Measurements from ENCODE around the gene DDX50.
"Not testable (repeated sequence)": the region's sequence is repeated elsewhere in the genome, so short reads cannot be mapped to it uniquely, and the experiment has no call there.

The DDX50 gene

DNA sequence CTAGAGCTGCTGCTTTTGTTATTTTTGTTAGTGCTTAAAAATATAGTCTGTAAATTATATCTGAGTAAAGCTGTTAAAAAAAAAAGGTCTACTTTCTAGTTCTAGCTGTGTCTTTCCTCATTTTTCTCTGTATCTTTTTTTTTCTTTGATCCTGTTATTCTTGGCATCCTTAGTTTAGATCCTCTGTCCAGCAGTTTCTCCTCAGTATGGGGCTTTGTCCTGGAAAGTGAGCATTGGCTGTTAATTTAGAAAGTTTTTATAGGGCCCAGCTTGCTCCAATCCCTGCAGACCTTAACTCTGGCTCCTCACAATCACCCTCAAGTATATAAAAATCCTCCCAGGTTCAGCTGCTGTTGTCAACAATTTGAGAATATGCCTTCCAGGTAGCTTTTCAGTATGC lies 23.5 kb downstream of the DDX50 start:
- DNase-seq = no peak

DNA sequence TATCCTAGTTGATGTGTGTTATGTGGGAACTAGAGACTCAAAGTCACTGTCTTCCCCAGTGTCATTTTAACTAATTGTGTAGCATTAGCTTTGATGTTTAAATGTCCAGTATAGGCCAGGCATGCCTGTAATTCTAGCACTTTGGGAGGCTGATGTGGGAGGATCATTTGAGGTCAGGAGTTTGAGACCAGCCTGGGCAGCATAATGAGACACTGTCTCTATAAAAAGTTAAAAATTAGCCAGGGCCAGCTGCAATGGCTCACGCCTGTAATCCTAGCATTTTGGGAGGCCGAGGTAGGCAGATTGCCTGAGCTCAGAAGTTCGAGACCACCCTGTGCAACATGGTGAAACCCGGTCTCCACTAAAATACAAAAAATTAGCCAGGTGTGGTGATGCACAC lies 24.4 kb downstream of the DDX50 start:
- no peak for DNase-seq

DNA sequence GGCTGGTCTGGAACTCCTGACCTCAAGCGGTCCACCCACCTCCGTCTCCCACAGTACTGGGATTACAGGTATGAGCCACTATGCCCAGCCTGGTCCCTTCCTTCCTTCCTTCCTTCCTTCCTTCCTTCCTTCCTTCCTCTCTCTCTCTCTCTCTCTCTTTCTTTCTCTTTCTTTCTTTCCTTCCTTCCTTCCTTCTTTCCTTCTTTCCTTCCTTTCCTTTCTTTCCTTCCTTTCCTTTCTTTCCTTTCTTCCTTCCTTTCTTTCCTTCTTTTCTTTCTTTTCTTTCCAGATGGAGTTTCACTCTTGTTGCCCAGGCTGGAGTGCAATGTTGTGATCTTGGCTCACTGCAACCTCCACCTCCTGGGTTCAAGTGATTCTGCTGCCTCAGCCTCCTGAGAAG lies 28.0 kb downstream of the DDX50 start:
- DNase-seq = not testable (repeated sequence)

DNA sequence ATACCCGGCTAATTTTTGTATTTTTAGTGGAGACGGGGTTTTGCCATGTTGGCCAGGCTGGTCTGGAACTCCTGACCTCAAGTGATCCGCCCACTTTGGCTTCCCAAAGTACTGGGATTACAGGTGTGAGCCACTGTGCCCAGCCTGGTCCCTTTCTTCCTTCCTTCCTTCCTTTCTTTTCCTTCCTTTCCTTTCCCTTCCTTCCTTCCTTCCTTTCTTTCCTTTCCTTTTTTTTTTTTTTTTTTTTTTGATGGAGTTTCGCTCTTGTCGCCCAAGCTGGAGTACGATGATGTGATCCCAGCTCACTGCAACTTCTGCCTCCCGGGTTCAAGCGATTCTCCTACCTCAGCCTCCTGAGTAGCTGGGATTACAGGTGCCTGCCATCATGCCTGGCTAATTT lies 28.8 kb downstream of the DDX50 start:
- not testable (repeated sequence) for DNase-seq

DNA sequence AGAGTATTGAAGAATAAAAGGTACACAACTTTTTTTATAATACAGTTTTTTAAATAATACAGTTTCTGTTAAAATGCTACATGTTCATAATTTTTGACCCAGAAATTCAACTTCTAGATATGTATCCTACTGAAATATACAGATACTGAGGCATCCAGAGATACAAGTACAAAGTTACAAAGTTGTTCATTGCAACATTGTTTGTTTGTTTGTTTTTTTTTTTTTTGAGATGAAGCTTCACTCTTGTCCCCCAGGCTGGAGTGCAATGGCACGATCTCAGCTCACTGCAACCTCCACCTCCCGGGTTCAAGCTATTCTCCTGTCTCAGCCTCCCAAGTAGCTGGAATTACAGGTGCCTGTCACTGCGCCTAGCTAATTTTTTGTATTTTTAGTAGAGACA lies 31.7 kb downstream of the DDX50 start:
- DNase-seq = not testable (repeated sequence)

DNA sequence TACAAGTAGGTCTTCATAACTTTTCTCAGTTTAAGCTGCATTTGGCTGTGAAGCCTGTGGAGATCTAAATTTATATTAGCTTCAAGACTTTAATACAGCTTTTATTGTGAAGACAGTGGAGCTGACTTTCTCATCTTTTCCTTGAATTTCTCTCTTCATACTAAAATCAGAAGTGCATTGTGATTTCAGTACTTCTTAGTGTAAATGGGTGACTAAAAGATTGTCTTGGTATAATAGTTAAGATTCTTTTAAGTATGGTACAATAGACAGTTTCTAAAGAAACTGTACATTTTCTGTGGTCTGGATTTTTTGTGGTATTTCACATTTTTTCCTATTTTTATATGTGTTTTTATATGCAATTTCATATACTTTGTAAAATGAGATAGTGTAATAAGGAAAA lies 33.9 kb downstream of the DDX50 start:
- DNase-seq = no peak

GRCh38 chr10:68938117-68938516 lies 37.0 kb downstream of the DDX50 start:
- no peak for DNase-seq

- no peak for DNase-seq
Measured at GRCh38 chr10:68938884-68939283, 37.8 kb downstream of the DDX50 start.

GRCh38 chr10:68940917-68941316 lies 39.8 kb downstream of the DDX50 start:
- DNase-seq = not testable (repeated sequence)

DNA sequence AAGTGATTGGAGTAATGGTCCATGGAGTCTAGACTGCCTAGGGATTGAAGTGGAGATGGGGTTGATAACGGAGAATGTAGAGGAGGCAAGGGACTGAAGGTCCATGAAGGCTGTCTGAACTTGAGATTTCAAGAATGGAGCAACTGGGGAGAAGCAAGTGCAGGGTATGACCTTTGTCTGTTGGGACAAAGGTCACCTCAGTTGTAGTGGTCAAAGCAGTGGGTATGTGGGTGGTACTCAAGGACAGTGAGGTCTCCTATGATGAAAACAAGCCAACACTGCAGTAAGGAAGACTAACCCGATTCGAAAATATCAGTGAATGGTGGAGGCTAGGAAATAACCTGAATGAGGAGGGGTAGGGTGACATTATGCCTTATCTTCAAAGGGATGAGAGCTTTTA lies 49.5 kb downstream of the DDX50 start:
- no peak for DNase-seq

- no peak for DNase-seq
Measured at GRCh38 chr10:68954904-68955303, 53.8 kb downstream of the DDX50 start.

DNA sequence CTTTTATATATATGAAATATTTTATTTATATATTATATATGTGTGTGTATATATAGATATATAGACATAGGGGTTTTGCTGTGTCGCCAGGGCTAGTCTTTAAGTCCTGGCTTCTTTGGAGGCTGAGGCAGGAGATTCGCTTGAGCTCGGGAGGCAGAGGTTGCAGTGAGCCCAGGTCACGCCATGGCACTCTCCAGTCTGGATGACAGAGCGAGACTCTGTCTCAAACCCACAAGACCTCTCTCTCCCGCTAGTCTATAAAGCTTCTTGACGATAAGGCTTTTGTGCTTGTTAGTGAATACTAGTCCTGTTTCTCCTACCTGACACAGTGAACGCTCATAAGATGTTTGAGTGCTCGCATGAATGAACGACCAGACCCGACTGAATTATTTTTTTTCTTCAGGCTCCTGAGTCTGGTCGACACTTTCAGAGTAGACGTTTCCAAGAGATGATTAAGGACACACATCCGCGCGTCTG lies 54.3 kb downstream of the DDX50 start:
- DNase-seq = peak in 1 of 2 experiments; percentile 15

DNA sequence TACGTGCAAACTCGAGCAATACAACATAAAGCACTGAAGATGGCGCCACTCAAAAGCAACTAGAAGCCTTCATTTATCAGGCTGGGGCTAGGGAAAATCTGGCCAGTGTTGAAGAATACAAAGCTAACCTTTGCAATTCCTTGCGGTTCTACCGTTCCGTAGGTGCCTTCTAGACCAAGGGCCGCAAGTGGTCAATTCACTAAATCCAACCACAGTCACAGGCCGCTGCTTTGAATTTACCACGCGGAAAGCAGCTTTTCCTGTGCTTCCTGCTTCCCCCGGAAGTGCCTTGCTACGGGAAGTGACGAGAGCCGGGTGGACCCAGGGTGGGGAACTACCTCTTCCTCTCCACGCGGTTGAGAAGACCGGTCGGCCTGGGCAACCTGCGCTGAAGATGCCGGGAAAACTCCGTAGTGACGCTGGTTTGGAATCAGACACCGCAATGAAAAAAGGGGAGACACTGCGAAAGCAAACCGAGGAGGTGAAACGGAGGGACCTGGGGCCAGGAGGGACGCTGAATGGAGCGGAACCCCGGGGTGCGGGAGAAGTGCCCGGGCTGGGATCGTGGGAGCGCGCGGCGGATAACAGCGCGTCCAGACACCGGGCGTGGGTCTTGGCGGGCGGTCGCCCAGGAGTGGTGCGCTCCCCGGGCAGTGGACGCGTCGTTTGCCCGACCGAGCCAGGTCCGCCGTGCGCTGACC lies 54.9 kb downstream of the DDX50 start, which contains the start of gene DDX21:
DDX21 (plus strand) TSS at position 339 of the 701 bp plus-strand sequence; CDS start at position 395, 56 bp downstream.
- peak; percentile 64 to 77 for DNase-seq

DNA sequence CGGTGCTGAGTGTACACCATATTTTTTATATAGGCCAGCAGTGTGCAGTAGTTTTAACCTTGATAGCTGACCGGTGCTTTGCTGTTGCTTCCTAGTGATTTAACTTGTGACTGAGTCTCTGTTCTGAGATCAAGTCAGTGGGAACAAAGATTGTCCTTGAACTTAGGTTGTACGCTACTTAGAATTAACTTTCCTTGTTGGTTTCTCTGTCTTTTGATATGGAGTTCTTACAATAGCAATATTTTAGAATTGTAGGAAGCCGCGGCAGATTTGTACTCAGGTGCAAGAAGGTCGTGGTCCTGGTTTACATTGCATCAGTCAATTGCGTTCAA lies 56.1 kb downstream of the DDX50 start:
- DNase-seq = no peak

- DNase-seq = no peak
Measured at GRCh38 chr10:68957654-68958053, 56.5 kb downstream of the DDX50 start.

DNA sequence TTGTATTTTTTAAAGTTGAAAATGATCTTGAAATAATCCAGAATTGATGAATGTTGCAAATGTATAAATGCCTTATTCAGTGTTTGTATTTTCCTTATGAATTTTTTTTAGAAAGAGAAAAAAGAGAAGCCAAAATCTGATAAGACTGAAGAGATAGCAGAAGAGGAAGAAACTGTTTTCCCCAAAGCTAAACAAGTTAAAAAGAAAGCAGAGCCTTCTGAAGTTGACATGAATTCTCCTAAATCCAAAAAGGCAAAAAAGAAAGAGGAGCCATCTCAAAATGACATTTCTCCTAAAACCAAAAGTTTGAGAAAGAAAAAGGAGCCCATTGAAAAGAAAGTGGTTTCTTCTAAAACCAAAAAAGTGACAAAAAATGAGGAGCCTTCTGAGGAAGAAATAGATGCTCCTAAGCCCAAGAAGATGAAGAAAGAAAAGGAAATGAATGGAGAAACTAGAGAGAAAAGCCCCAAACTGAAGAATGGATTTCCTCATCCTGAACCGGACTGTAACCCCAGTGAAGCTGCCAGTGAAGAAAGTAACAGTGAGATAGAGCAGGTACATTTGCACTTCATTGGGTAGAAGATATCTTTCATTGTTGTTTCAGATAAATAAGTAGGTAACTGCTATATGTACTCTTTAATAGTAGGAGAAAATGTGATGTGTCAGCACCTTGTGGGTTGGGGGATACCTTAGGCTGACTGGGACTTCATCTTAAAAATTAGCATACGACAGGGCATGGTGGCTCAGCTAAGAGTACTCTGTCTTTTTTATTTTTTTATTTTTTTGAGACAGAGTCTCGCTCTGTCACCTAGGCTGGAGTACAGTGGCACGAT lies 58.8 kb downstream of the DDX50 start:
- no peak for DNase-seq

GRCh38 chr10:68963151-68963550 lies 62.0 kb downstream of the DDX50 start:
- no peak for DNase-seq

GRCh38 chr10:68973975-68974374 lies 72.9 kb downstream of the DDX50 start:
- no peak for DNase-seq

GRCh38 chr10:68975936-68976473 lies 74.9 kb downstream of the DDX50 start:
- not testable (repeated sequence) for DNase-seq

DNA sequence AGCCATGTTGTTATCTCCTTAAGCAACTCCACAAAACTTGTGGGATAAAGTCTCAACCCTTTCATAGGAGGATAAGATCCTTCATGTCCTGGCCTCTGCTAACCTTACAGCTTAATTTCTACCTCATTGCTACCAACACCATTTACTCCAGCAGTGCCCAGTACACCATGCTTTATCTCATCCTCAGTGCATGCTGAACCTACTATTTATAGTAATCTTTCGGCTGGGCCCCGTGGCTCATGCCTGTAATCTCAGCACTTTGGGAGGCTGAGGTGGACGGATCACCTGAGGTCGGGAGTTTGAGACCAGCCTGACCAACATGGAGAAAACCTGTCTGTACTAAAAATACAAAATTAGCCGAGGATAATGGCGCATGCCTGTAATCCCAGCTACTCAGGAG lies 78.6 kb downstream of the DDX50 start:
- DNase-seq = not testable (repeated sequence)

DNA sequence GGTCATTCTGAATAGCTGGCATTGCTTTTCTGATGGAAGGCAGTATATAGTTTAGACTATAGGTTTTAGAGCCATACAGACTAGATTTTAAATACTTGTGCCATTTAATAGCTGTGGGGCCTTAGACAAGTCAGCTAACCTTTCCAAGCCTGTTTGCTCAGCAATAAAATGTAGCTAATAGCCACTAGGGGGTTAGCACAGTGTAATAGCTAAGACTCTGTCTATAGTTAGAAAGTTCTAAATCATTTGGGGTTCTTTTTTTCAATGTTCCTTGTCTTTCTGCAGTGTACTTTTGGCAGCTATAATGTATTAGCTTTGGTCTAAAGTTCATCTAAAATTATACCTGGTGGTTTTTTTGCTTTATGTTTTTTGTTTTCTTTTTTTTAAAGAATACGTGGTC lies 80.0 kb downstream of the DDX50 start:
- no peak for DNase-seq

DNA sequence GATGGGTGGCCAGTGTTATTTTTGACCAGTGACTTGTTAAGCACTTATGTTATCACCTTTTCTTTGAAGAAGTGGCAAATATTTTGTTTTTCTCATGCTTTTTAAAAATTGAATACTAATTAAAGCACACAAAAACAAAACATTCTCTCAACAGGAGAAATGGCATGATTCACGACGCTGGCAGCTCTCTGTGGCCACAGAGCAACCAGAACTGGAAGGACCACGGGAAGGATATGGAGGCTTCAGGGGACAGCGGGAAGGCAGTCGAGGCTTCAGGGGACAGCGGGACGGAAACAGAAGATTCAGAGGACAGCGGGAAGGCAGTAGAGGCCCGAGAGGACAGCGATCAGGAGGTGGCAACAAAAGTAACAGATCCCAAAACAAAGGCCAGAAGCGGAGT lies 81.3 kb downstream of the DDX50 start:
- no peak for DNase-seq

DNA sequence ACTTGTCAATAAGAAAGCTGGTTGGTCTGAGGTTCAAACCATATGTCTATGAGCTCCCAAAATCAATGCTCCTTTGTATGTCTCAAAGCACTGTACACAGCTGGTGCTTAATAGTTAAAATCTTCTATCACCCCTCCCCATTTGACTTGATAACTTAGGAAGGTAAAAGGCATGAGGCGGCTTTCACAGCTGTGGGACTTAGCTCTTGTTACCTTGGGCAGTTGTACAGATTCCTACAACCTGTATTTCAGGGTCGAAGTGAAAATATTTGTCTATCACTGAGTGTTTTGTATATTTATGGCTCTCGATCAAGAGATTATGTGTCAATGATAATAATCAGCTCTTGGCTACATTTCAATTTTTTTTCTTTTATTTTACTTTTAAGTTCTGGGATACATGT lies 86.5 kb downstream of the DDX50 start:
- DNase-seq = no peak
